Fibroblast of peridontal ligament (primary cell): ENCODE data around the gene ZNF213.
"Not testable (repeated sequence)": the region's sequence is repeated elsewhere in the genome, so short reads cannot be mapped to it uniquely, and the experiment has no call there.

ENCODE experiments used
- DNase-seq: peaks from one replicate; pipeline ENCODE4 v3.0.0-alpha.2; 2010; ENCODE audit errors: extremely low read depth

ZNF213 gene

DNA sequence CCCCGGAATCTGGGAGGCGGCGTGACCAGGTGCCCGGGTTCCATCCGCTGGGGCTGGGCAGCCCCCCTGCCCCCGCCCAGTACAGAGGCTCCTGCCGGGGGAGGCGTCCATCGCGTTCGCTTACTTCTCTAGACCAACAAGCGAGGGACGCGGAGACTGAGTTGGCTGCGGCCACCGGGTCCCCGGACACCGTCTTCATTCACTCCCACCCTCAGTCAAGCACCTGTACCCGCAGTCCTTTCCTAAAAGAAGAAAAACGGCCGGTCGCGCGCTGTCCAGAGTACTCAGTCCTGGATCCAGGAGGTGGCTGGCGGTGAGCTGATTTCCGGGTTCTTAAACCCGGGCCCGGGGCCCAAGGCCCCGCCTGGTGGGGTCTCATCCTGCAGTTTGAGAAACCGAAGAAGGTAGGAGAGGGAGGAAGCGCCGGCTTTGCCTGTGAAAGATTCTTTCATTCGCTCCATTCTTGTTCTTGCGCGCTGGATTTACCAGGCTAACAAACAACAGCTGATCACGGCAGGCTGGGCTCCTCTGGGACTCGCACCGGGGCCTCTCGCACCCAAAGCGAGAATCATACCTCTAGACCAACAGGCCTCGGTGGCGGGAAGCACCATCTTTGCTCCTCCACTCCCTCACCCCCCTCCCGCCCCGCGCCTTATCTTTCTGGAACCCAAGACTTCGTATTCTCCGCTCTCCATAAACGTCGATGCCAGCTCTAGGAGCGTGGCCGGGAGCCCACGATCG is 35.8 kb downstream of the ZNF213 start:
- no peak for DNase-seq

DNA sequence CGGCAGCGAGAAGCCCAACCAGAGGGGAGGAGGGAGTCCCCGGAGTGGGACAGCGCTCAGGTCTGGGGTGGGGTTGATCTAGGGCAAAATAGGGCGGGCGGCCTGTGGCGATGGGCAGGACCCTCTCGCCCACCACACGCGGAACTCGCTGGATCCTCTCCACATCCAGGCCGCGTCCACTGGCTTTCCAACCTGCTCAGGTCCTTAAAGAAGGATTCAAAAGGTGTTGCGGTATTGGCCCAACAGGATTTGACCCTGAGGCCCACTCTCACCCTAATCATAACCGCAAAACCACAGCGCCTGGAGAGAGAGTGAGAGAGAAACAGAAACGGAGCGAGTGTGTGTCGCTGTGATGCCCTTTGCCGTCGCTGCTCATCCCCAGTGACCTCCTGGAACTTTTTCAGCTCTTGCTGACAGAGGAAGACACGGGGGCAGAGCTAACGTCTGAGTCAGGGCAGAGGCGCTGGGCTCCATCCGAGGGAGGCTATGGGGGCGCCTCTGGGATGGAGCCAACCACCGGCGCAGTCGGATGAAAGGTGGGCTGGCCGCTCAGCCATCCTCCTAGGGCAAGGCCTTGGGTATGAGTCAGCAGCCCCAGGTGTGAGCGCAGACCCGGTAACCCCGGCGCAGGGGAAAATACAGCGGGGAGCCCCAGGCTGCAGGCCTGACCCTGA is 36.5 kb downstream of the ZNF213 start:
- no peak for DNase-seq

DNA sequence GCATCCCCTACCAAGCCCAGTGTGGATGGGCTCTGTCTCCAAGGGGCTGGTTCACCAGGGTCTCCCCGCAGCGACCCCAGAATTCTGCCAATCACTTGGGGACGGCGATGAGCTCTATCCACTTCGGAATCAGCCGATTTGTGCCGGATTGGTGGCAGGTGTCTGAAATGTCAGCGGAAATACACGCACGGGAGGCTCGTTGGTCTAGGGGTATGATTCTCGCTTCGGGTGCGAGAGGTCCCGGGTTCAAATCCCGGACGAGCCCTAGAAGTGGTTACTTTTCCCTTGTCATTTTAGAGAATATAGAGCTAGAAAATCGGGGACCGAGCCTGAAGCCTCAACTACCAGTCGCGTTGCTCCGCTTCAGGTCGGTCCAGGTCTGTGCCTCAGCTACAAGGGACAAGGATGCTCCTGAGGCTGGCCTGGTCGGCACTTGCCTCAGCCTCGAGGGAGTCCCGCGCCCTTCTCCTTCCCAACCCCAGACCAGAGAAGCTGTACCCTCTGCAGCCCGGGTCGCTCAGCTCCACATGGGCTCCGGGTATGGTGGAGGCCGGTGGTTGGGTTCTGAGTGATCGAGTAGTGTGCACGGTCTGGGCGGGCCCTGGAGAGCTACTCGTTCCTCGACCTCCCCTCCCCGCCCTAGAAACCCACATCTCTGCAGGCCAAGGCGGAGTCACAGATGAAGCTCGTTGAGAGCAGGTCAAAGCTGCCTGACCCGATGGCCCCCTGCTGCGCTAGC is 37.2 kb downstream of the ZNF213 start:
- DNase-seq = no peak

GRCh38 chr16:3173892-3174617 is 39.2 kb downstream of the ZNF213 start:
- DNase-seq = no peak

- no peak for DNase-seq
Measured at GRCh38 chr16:3174618-3175148, 39.9 kb downstream of the ZNF213 start.

DNA sequence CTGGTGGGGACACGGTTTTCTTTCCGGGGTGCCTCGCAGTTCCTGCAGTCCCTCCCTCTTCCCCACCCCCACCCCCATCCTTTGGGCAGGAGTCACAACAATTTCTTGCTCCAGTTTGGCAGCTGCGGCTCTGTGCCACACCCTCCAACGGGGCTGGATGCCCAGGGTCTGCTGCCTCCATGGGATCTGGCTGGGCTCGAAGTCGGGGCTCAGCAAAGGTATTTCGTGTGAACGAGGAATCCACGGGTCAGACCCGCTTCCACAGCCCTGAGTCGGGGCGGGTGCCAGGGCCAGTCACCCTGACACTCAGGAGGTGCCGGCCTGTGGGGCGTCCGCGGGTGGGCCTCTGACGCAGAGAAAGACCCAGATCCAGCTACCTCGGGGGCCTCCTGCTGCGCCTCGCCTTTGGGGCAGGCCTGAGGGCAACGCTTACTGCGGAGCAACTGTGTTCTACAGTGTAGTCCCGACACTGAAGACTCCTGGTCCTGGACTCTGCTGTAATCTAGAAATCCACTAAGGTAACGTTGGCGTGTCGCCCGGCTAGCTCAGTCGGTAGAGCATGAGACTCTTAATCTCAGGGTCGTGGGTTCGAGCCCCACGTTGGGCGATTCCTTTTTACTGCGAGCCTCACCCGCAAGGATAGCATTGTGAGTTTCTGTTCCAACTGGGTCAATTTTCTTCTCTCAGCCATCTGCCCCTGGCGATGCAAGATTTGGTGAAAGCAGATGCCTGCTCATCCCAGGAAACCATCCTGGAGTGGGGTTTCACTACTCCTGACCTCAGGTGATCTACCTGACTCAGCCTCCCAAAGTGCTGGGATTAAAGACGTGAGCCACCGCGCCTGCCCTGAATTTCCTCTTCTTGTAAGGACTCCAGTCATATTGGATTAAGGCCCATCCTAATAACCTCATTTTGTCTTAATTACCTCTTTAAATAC is 40.6 kb downstream of the ZNF213 start:
- no peak for DNase-seq

DNA sequence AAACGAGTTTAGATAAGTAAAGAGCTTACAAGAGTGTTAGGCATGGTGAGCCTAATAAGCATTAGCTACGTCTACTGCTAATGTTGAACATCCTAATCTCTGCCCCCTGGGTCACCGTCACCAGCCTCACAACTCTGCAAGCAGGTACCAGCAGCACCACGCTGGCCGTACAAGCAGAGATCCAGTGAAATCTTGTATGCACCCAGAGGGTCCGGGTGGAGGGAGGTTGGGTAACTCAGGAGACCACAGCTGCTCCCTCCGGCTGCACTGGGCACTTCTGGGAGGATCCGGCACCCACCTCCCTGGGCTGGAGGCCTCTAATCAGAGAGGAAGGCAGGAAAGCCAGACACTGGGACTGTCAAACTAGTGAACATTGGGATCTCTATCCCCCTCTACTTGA is 44.8 kb downstream of the ZNF213 start:
- no peak for DNase-seq

DNA sequence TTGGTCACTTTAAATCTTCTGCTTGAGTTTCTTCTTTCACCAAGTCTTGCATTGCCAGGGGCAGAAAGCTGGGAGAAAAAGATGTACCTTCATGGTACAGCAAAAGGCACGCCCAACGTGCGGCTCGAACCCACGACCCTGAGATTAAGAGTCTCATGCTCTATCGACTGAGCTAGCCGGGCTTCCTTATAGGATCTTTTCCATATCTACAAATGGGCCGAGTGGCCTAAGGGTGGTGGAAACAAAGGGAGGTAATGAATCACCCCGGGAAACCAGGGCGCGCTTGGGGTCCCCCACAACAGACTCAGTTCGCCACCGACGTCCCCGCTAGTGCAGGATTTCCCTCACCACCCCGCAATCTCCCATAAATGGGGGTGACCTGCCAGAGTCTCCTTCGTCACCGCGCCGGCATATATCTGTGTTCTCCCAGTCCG is 45.6 kb downstream of the ZNF213 start:
- no peak for DNase-seq

DNA sequence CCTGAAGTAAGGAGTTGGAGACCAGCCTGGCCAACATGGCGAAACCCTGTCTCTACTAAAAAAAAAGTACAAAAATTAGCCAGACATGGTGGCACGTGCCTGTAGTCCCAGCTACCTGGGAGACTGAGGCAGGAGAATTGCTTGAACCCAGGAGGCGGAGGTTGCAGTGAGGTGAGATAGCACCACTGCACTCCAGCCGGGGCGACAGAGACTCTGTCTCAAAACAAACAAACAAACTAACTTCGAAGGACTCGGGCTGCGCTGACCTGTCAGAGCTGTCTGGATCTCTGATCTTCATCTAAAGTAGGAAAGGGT is 47.4 kb downstream of the ZNF213 start:
- not testable (repeated sequence) for DNase-seq

DNA sequence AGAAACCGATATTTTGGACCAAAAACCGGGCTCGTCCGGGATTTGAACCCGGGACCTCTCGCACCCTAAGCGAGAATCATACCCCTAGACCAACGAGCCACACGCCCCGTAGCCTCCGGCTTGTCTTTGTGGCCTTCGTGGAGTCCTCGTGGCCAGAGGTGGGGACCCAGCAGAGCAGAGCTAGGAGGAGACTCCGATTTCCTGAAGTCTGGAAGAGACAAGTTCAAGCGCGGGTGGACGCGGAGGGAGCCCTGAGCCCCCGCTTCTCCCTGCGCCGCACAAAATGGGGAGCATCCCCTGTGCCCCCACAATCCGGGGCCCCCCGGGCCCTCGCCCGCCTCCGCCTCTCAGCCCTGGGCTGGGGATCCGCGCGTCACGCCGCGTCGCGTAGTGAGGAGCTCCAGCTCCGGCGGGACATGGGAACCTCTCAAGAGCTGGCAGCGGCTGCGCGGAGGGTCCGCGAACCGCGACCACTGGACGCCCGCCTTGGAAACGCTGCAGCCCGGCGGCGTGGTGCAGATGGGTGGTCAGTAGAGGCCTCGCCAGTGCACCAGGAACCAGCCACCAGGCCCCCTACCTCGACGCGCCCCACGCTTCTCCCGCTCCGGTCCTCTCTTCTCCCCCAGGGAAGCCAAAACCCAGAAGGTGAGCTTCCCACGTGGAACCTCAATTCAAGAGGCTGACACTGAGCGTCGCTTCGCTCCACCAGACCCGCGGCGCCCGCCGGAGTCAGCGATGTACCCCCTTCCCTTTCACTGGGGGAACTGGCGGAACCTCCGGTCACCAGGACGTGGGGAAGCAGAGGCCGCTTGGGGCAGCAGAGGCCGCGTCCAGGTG is 48.0 kb downstream of the ZNF213 start:
- peak; percentile 54 for DNase-seq

DNA sequence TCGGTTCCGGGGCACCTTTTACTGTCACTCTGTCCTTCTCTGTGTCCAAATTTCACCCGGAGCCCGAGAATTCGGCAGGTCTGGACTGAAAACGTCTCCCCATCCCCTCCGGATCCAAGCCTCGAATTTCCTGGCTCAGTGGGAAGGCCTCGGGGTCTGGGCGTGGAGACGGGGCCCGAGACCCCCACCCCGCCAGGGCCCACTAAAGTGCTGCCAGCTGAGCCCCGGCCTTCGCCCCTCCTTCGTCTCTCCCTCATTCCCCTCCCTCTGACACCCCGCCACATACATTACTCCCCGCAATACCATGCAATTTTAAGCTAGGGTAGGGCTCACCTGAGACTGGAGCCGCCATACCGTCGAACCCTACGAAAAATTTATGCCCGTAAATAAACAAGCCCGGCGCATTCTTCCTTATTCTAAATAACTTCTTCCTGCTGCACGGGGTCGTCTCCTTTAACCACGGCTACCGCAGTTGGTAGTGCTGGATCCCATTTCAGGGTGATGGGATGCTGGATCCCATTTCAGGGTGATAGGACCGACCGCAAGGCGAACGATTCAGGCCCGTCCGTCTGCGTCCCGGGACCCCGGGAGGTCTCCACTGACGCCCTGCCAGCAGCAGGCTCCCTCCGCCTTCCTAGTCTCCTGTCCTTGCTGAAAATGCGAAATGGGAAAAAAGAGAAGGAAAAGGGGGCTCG is 48.8 kb downstream of the ZNF213 start:
- no peak for DNase-seq

DNA sequence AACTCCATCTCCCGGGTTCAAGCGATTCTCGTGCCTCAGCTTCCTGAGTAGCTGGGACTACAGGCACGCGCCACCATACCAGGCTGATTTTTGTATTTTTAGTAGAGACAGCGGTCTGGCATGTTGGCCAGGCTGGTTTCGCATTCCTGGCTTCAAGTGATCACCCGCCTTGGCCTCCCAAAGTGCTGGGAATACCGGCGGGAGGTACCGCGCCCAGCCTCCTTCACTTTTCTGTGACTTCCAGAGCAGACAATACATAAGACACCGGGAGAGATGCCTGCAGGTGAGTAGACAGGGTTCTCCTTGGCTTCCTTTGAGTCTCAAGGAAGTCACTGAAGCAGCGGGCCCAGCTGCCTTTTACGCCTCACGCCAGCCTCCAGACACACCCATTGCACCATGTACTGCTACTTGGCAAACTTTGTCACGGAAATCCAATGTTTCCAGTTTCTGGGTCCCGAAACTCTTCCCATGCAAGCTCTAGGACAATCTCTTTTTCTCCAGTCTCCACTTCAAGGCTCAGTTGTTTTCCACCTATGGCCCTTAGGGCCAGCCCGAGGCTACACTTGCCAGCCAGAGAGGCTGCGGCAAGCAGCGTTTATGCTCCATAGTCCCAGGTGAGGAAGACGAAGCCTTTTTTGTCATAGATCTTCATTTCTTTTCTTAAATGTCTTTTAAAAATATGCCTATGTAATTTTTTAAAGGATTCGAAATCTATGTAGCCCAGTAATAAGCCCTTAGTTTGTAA is 52.3 kb downstream of the ZNF213 start:
- no peak for DNase-seq

DNA sequence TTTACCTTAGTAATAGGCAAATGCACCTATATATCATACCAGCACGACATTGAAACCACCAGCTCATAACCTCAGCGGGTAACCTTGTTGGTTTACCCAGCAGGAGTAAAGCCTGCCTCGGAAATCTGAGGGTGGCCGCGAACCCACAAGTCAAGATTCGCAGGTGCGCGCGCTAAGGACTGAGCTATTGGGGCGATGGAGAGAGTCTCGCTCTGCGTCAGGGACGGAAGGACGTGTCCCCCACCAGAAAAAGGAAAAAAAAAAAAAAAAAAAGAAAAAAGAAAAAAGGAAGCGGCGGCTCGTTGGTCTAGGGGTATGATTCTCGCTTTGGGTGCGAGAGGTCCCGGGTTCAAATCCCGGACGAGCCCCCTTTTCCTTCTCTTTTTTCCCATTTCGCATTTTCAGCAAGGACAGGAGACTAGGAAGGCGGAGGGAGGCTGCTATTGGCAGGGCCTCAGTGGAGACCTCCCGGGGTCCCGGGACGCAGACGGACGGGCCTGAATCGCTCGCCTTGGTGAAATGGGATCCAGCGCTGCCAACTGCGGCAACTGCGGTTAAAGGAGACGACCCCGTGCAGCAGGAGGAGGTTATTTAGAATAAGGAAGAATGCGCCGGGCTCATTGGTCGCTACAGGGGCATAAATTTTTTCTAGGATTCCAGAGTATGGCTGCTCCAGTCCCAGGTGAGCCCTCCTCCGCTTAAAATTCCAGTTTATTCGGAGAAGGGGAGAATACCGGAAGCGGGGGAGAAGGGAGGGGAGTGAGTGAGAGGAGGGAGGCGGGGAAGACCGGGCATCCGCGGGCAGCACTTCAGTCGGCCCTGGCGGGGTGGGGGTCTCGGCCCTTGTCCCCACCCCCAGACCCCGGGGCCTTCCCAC is 53.2 kb downstream of the ZNF213 start, which contains the start of gene OR1F1:
TSS of gene OR1F1 (plus strand) at position 407 of the 877 bp plus-strand sequence.
- DNase-seq = peak; percentile 62

- DNase-seq = no peak
Measured at GRCh38 chr16:3188675-3188924, 53.8 kb downstream of the ZNF213 start.

DNA sequence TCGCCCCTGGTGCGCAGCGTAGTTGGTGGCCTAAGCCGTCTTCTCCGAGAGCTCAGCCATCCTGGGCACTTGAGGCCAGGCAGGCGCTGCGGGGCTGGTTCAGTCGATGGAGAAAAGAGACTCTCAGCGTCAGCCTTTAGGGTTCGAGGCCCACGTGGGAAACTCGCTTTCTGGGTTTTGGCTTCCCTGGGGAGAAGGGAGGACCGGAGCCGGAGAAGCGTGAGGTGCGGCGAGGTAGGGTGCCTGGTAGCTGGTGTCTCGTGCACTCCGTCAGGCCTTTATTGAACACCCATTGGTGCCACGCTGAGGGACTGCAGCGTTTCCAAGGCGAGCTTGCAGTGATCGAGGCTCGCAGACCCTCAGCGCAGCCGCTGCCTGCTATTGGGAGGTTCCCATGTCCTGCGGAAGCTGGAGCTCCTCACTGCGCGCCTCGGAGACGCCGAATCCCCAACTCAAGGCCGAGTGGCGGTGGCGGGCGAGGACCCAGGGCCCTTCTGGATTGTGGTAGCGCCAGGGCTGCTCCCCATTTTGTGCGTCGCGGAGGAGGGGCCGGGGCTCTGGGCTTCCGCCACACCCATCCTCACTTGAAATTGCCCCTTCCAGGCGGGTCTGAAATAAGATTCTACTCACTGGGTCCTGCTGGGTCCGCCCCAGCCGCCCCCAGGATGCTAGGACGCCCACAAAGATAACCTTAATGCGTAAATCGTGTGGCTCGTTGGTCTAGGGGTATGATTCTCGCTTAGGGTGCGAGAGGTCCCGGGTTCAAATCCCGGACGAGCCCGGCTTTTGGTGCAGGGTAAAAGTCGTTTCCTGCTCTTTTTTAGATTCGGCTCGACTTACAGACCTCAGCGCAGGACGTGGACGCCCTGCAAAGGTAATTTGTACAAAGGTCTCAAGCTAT is 54.3 kb downstream of the ZNF213 start:
- peak; percentile 53 for DNase-seq

- no peak for DNase-seq
Measured at GRCh38 chr16:3189869-3190268, 55.0 kb downstream of the ZNF213 start.

DNA sequence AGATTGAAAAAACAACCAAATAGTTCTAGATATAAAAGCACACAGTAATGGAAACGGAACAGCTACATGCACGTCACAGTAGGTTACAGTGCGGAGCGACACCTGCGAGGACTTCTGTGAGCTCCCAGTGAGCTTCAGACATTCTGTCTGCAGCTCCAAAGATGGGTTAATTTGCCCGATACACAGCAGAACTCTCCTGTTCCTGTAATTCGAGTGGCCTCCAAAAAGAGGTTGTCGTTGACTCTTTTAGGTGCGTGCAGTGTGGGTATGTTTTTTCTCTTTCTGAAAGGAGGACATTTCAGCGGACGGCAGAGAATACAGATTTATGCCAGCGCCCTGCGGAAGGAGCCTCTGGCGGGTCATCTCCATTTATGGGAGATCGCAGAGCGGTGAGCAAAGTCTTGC is 56.1 kb downstream of the ZNF213 start:
- DNase-seq = no peak
